Measurements from ENCODE around the gene MIGA1. TPM values are rescaled to one million over a fixed set of nuclear protein-coding genes. Genes with fewer than 3 reads are reported as not detected.

MIGA1 gene
- total and polyA plus RNA-seq, 2 of the 4 experiments (the other 2 are of a cell fraction), result 5.7 to 16.3 TPM

- Histone ChIP-seq H3K36me3 (ENCODE audit: control insufficient read depth, insufficient read depth, low read length) (peaks cover 2% of the 10 kb centered on the region; the same call in 1 of the 2 replicates), H3K4ac (ENCODE audit: low read depth, low read length) (no peak overlapping the region; the same call in 1 of the 2 replicates), H3K4me1 (ENCODE audit: control insufficient read depth, insufficient read depth, low read length) (peaks cover 6% of the 10 kb centered on the region; the same call in 1 of the 2 replicates), H2BK120ac (ENCODE audit: low read depth, low read length) (no peak overlapping the region), H3K14ac (replicated peaks; ENCODE audit: low read depth, low read length) (no peak overlapping the region), H3K18ac (ENCODE audit: low read depth, low read length) (no peak overlapping the region), H2BK15ac (ENCODE audit: low read depth, low read length) (no peak overlapping the region), H4K8ac (ENCODE audit: low read depth in 2 of 2, low read length in 2 of 2) (no peak overlapping the region), H4K20me1 (ENCODE audit: insufficient read depth, low read length) (no peaks in the 10 kb centered on the region), H4K91ac (ENCODE audit: insufficient read depth, low read depth, low read length) (no peak overlapping the region), H2AK5ac (ENCODE audit: low read depth, low read length) (no peak overlapping the region), H3K9me3 (ENCODE audit: control insufficient read depth, insufficient read depth, low read length) (no peaks in the 10 kb centered on the region), H2BK20ac (ENCODE audit: low read depth, low read length) (no peak overlapping the region), H3K79me1 (ENCODE audit: low read depth in 1 of 2, low read length in 2 of 2) (peaks cover 0 to 26% of the 10 kb centered on the region in 2 experiments; a peak in 3 of 4 replicates), H2AK9ac (replicated peaks; ENCODE audit: low read depth, low read length, poor library complexity) (no peak overlapping the region), H3K27me3 (ENCODE audit: control insufficient read depth, insufficient read depth, low read length) (no peaks in the 10 kb centered on the region), H2AFZ (replicated peaks; ENCODE audit: low read length, poor library complexity) (no peak overlapping the region), H3K4me2 (ENCODE audit: low read depth, low read length) (no peak overlapping the region), H3K27ac (ENCODE audit: insufficient read depth, low read length) (no peak overlapping the region), H3K4me3 (ENCODE audit: insufficient read depth, low read depth, low read length) (no peak overlapping the region), H4K5ac (ENCODE audit: low read depth, low read length) (no peak overlapping the region), H3K56ac (ENCODE audit: extremely low read depth, insufficient read depth, low read length) (no peak overlapping the region), H3K9ac (ENCODE audit: low read depth, low read length) (no peak overlapping the region), H3K9me1 (ENCODE audit: insufficient read depth, low read length) (no peaks in the 10 kb centered on the region), H3K23ac (ENCODE audit: low read depth, low read length) (no peak overlapping the region; the same call in 1 of the 2 replicates), H2BK5ac (ENCODE audit: low read depth, low read length, poor library complexity, severe bottlenecking) (no peak overlapping the region)
- ChIA-PET CTCF (no interaction called here), POLR2A (ENCODE audit: unreplicated experiment) (no interaction called here)
- no CpG with 5 or more reads among the region's 1 CpG for WGBS, 2 experiments (ENCODE audit: extremely low coverage in 2 of 2, insufficient read length in 1 of 2)
- in situ Hi-C loops (cut with MboI; ENCODE audit: low sequenced_read_pairs) (no loop called here), intact Hi-C loops (cut with micrococcal nuclease) (no loop called here), dilution Hi-C loops (cut with HindIII; ENCODE audit: low sequenced_read_pairs, unreplicated experiment) (no loop called here)
- ATAC-seq (ENCODE audit: low read depth), result no peak
- no TSS peak for BruUV-seq (replicated peaks)
- no peak for TF ChIP-seq CHD1 (IDR thresholded peaks at IDR 0.05; ENCODE audit: low read depth, low read length)
- TF ChIP-seq CEBPB (IDR thresholded peaks at IDR 0.05; ENCODE audit: low read depth, low read length), result no peak
- TF ChIP-seq MAFK (IDR thresholded peaks at IDR 0.05; ENCODE audit: low read depth, low read length), result no peak
- TF ChIP-seq ELK1 (IDR thresholded peaks at IDR 0.05; ENCODE audit: borderline replicate concordance, low read depth, low read length), result no peak
- TF ChIP-seq MXI1 (IDR thresholded peaks at IDR 0.05; ENCODE audit: borderline replicate concordance, low read depth, low read length), result no peak
- no peak for DNase-seq
Measured at GRCh38 chr1:77872645-77873044, 93.2 kb downstream of the MIGA1 start.

Measured in IMR-90 (cell line).